Measurements from ENCODE around the gene FRMD4B. TPM values are rescaled to one million over a fixed set of nuclear protein-coding genes. Genes with fewer than 3 reads are reported as not detected.

The FRMD4B gene
- total RNA-seq, 4 donors from 2014 or later = 37.5 to 66.2 (median 62.5) TPM

DNA sequence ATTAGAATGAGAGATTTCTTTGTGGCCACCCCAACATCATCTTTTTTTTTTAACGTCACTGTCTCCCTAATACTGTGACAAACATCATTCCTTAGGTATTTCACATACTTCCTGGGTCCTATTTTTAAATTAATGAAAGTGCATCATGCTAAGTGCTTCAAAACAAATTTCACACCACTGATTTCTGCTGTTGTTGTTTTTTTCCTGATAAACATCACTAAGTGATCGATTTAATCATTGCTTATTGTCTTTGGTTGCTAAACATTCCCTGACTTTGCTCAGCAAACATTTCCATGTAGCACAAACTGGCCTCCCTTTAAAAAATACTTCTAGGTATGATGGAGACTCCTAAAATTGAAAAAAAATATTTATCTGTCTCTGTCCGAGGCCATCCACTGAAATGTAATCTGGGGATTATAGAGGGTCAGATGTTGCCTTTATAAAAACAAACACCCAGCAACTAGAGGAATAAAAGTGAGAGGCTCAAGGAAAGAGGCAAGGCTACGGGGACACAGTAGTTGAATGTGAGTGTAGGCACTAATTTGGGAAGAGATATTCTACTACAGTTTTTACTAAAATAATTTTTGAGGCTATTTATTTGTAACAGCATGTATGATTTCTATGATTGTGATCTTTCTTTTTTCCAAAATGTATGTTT is 243.0 kb downstream of the FRMD4B start:
- intact Hi-C loops (cut with DNase I) = no loop called here
- no peak for DNase-seq
- TF ChIP-seq POLR2A (IDR thresholded peaks at IDR 0.05) = no peak
- TF ChIP-seq, protein P1, sequence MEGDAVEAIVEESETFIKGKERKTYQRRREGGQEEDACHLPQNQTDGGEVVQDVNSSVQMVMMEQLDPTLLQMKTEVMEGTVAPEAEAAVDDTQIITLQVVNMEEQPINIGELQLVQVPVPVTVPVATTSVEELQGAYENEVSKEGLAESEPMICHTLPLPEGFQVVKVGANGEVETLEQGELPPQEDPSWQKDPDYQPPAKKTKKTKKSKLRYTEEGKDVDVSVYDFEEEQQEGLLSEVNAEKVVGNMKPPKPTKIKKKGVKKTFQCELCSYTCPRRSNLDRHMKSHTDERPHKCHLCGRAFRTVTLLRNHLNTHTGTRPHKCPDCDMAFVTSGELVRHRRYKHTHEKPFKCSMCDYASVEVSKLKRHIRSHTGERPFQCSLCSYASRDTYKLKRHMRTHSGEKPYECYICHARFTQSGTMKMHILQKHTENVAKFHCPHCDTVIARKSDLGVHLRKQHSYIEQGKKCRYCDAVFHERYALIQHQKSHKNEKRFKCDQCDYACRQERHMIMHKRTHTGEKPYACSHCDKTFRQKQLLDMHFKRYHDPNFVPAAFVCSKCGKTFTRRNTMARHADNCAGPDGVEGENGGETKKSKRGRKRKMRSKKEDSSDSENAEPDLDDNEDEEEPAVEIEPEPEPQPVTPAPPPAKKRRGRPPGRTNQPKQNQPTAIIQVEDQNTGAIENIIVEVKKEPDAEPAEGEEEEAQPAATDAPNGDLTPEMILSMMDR (IDR thresholded peaks at IDR 0.05) = no peak
- H3K36me3 ChIP-seq = no peaks in the 10 kb centered on the region
- no peaks in the 10 kb centered on the region for H3K27me3 ChIP-seq
- 55 to 60% methylated on average over 4 of the region's 4 CpGs for WGBS, 2 donors
- no peak overlapping the region for H3K4me3 ChIP-seq
- no peaks in the 10 kb centered on the region for H3K9me3 ChIP-seq
- no peaks in the 10 kb centered on the region for H3K4me1 ChIP-seq
- H3K27ac ChIP-seq = no peak overlapping the region

- no peak overlapping the region for H3K27ac ChIP-seq
- no peaks in the 10 kb centered on the region for H3K9me3 ChIP-seq
- no peak overlapping the region for H3K4me3 ChIP-seq
- H3K36me3 ChIP-seq = no peaks in the 10 kb centered on the region
- WGBS, 2 donors = 29 to 47% methylated on average over 3 of the region's 3 CpGs
- intact Hi-C loops (cut with DNase I) = no loop called here
- H3K4me1 ChIP-seq = no peaks in the 10 kb centered on the region
- no peaks in the 10 kb centered on the region for H3K27me3 ChIP-seq
- no peak for DNase-seq
- TF ChIP-seq, protein P1 (IDR thresholded peaks at IDR 0.05) = no peak
- no peak for TF ChIP-seq POLR2A (IDR thresholded peaks at IDR 0.05)
Measured at GRCh38 chr3:69142090-69142489, 243.8 kb downstream of the FRMD4B start.

- Histone ChIP-seq H3K27ac (no peak overlapping the region), H3K4me1 (no peaks in the 10 kb centered on the region), H3K27me3 (no peaks in the 10 kb centered on the region), H3K36me3 (no peaks in the 10 kb centered on the region), H3K9me3 (no peaks in the 10 kb centered on the region), H3K4me3 (no peak overlapping the region)
- intact Hi-C loops (cut with DNase I) = no loop called here
- no peak for TF ChIP-seq POLR2A (IDR thresholded peaks at IDR 0.05)
- TF ChIP-seq, protein P1 (IDR thresholded peaks at IDR 0.05) = no peak
- no peak for DNase-seq
Measured at GRCh38 chr3:69141313-69141712, 244.6 kb downstream of the FRMD4B start.

- Histone ChIP-seq H3K27ac (no peak overlapping the region), H3K4me1 (no peaks in the 10 kb centered on the region), H3K36me3 (no peaks in the 10 kb centered on the region), H3K27me3 (no peaks in the 10 kb centered on the region), H3K4me3 (no peak overlapping the region), H3K9me3 (no peaks in the 10 kb centered on the region)
- intact Hi-C loops (cut with DNase I) = no loop called here
- TF ChIP-seq, protein P1 (IDR thresholded peaks at IDR 0.05) = no peak
- TF ChIP-seq POLR2A (IDR thresholded peaks at IDR 0.05) = no peak
- DNase-seq = no peak
- WGBS, 2 donors = 94 to 96% methylated on average over 2 of the region's 2 CpGs
Measured at GRCh38 chr3:69137412-69137811, 248.5 kb downstream of the FRMD4B start.

- intact Hi-C loops (cut with DNase I) = no loop called here
Measured at GRCh38 chr3:69137005-69137404, 248.9 kb downstream of the FRMD4B start.

More at GRCh38 chr3:69137005-69137404, 248.9 kb downstream of the FRMD4B start:
- Histone ChIP-seq H3K9me3 (no peaks in the 10 kb centered on the region), H3K36me3 (no peaks in the 10 kb centered on the region), H3K4me3 (no peak overlapping the region), H3K4me1 (no peaks in the 10 kb centered on the region), H3K27me3 (no peaks in the 10 kb centered on the region), H3K27ac (no peak overlapping the region)
- no peak for DNase-seq
- TF ChIP-seq, protein P1 (IDR thresholded peaks at IDR 0.05) = no peak
- no peak for TF ChIP-seq POLR2A (IDR thresholded peaks at IDR 0.05)
